Hepatocyte (in vitro differentiated cells): Measurements from ENCODE around the gene FOLR1.

Experiments
- EZH2phosphoT487 ChIP-seq: fragments of 200-600 bp; sonication (generic); IDR thresholded peaks from one replicate; pipeline ENCODE4 v1.6.1; 2018; ENCODE audit warnings: antibody characterized with exemption, mild to moderate bottlenecking, low read depth, moderate library complexity; ENCODE audit not compliant: unreplicated experiment, severe bottlenecking
- TF ChIP-seq, protein P1 (sequence below): fragments of 200-600 bp; sonication (generic); IDR thresholded peaks from 2 replicates; pipeline ENCODE4 v1.5.1; 2016; ENCODE audit warnings: antibody characterized with exemption, mild to moderate bottlenecking; ENCODE audit not compliant: poor library complexity

DNA sequence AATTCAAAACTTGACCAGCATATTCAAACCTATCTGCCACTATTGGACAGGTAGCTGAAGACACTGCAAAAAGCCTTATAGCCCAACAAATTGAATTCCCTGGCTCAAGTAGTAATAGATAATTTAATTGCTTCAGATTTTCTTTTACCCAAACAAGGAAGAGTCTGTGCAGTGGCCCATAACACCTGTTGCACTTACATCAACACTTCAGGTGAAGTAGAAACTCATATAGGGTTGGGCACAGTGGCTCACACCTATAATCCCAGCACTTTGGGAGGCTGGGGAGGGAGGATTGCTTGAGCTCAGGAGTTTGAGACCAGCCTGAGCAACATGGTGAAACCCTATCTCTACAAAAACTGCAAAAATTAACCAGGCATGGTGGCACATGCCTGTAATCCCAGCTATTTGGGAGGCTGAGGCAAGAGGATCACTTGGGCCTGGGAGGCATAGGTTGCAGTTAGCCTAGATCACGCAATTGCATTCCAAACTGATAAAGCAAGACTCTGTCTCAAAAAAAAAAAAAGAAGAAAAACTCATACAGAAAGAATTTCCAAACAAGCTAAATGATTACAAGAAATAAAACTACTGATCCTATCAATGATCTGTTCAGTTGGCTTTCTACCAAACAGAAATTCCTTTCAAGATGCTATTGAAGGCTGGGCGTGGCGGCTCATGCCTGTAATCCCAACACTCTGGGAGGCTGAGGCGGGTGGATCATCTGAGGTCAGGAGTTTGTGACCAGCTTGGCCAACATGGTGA lies 47.0 kb upstream of the FOLR1 start:
- no peak for TF ChIP-seq EZH2phosphoT487
- TF ChIP-seq, protein P1, sequence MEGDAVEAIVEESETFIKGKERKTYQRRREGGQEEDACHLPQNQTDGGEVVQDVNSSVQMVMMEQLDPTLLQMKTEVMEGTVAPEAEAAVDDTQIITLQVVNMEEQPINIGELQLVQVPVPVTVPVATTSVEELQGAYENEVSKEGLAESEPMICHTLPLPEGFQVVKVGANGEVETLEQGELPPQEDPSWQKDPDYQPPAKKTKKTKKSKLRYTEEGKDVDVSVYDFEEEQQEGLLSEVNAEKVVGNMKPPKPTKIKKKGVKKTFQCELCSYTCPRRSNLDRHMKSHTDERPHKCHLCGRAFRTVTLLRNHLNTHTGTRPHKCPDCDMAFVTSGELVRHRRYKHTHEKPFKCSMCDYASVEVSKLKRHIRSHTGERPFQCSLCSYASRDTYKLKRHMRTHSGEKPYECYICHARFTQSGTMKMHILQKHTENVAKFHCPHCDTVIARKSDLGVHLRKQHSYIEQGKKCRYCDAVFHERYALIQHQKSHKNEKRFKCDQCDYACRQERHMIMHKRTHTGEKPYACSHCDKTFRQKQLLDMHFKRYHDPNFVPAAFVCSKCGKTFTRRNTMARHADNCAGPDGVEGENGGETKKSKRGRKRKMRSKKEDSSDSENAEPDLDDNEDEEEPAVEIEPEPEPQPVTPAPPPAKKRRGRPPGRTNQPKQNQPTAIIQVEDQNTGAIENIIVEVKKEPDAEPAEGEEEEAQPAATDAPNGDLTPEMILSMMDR, result no peak
